GM12801 (cell line): ENCODE data around the gene PTDSS2.

Experiments
- CTCF ChIP-seq: IDR thresholded peaks from one replicate; pipeline ENCODE4 v1.5.1; 2011; ENCODE audit warnings: control low read depth; ENCODE audit not compliant: insufficient read length; ENCODE audit errors: extremely low read depth

Gene PTDSS2

GRCh38 chr11:406796-407650 is 43.1 kb upstream of the PTDSS2 start:
- TF ChIP-seq CTCF: no peak

- no peak for TF ChIP-seq CTCF
Measured at GRCh38 chr11:407651-408123, 42.4 kb upstream of the PTDSS2 start.

GRCh38 chr11:408154-409007 is 41.7 kb upstream of the PTDSS2 start:
- no peak for TF ChIP-seq CTCF

- TF ChIP-seq CTCF: no peak
Measured at GRCh38 chr11:409008-409599, 41.0 kb upstream of the PTDSS2 start.

- no peak for TF ChIP-seq CTCF
Measured at GRCh38 chr11:409600-410483, 40.2 kb upstream of the PTDSS2 start.

- no peak for TF ChIP-seq CTCF
Measured at GRCh38 chr11:412641-413119, 37.4 kb upstream of the PTDSS2 start.
